Nephron (organoid): ENCODE data around the gene SP110.

Experiments used
- H3K27ac Mint-ChIP-seq, 3 experiments: 2 replicates each; pipeline ENCODE4 v1.8.0; 2020; ENCODE audit warnings: mixed read lengths in 3 of 3, mild to moderate bottlenecking in 2 of 3, moderate library complexity in 1 of 3
- H3K27me3 Mint-ChIP-seq: 2 replicates; pipeline ENCODE4 v1.8.0; 2021; ENCODE audit warnings: low read depth, mild to moderate bottlenecking, moderate library complexity, mixed read lengths
- H3K36me3 Mint-ChIP-seq: 2 replicates; pipeline ENCODE4 v1.8.0; 2020; ENCODE audit warnings: low read depth, mixed read lengths
- H3K4me1 Mint-ChIP-seq: 2 replicates; pipeline ENCODE4 v1.8.0; 2020; ENCODE audit warnings: mixed read lengths
- H3K4me3 Mint-ChIP-seq, 3 experiments: 2 replicates each; pipeline ENCODE4 v1.8.0; 2020; ENCODE audit warnings: mild to moderate bottlenecking in 3 of 3, mixed read lengths in 3 of 3, moderate library complexity in 2 of 3
- H3K9me3 Mint-ChIP-seq: 2 replicates; pipeline ENCODE4 v1.8.0; 2020; ENCODE audit warnings: mixed read lengths
- TF ChIP-seq, protein P1 (sequence below), 3 experiments: fragments of 200-600 bp; sonication (generic); IDR thresholded peaks; one replicate each; pipeline ENCODE4 v1.5.0; 2021; ENCODE audit warnings: antibody characterized with exemption in 3 of 3; ENCODE audit not compliant: unreplicated experiment in 3 of 3

SP110 gene

DNA sequence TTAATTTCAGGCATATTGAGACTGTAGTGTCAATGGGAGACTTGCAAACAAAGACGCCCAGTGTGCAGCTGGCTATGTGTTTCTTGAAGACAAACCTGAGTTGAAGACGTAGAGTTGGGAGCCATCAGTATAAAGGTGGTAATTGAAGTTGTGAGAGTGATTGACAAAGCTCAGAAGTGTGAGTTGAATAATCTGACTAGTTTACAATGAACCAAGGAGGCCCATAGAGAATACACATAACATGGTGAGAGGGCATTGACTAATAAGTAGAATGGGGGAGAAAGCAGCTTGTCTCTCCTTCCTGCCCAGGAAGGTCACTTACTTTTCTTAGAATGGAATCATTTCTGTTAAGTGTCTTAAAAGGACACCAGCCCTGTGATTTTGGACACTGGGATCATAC is 14.1 kb downstream of the SP110 start:
- TF ChIP-seq, protein P1, sequence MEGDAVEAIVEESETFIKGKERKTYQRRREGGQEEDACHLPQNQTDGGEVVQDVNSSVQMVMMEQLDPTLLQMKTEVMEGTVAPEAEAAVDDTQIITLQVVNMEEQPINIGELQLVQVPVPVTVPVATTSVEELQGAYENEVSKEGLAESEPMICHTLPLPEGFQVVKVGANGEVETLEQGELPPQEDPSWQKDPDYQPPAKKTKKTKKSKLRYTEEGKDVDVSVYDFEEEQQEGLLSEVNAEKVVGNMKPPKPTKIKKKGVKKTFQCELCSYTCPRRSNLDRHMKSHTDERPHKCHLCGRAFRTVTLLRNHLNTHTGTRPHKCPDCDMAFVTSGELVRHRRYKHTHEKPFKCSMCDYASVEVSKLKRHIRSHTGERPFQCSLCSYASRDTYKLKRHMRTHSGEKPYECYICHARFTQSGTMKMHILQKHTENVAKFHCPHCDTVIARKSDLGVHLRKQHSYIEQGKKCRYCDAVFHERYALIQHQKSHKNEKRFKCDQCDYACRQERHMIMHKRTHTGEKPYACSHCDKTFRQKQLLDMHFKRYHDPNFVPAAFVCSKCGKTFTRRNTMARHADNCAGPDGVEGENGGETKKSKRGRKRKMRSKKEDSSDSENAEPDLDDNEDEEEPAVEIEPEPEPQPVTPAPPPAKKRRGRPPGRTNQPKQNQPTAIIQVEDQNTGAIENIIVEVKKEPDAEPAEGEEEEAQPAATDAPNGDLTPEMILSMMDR (IDR thresholded peaks at IDR 0.05; ENCODE audit: unreplicated experiment in 3 of 3): no peak
- Mint-ChIP-seq H3K4me3 (no peak overlapping the region), H3K27ac (no peak overlapping the region), H3K9me3 (peaks cover 3% of the 10 kb centered on the region), H3K36me3 (peaks cover 19% of the 10 kb centered on the region), H3K27me3 (no peaks in the 10 kb centered on the region), H3K4me1 (no peaks in the 10 kb centered on the region)

DNA sequence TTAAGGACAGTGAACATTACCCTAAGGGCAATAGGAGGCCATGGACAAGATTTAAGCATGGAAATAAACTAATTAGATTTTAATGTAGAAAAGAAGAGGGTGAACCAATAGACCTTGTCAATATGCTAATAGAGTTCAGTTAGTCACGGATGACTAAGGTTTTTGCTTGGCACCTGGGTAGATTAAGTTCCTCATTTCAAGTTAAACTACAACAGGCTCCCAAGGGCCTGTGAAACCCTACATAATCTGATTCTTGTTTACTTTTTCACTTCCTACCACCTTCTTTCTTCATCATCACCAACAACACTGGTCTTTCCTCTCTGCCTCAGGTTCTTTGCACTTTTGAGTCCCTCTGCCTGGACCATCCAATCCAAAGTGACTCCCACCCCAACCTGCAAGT is 14.8 kb downstream of the SP110 start:
- TF ChIP-seq, protein P1 (IDR thresholded peaks at IDR 0.05; ENCODE audit: unreplicated experiment in 3 of 3): no peak

DNA sequence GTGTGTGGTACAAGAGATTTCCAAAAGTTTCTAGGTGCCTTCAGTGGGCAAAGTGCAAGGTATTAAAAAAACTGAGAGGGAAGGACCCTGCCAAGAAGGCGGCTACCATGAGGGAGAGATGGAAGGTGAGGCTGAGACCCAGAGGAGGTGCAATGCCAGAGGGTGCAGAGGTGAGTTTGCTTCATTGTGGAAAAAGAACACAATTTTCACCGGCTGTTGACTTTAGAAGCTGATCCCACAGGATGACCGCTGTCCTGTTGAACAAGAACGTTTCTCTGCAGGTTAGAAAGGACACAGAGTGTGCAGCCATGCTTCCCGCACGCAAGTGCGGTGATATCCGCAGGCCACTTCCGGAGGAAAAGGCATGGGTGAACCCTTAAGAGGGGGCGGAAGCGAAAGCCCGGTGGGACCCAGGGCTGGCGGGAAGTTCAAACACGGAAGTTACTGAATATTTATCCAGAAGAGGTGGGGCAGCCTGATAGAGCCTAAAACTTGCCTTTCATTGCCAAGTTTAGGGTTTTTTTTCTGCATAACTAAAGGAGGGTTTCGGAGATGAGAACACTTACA is 16.6 kb downstream of the SP110 start:
- peaks cover 19% of the 10 kb centered on the region for H3K36me3 Mint-ChIP-seq
- no peak overlapping the region for H3K27ac Mint-ChIP-seq
- TF ChIP-seq, protein P1 (IDR thresholded peaks at IDR 0.05; ENCODE audit: unreplicated experiment in 3 of 3): no peak
- no peaks in the 10 kb centered on the region for H3K4me1 Mint-ChIP-seq
- H3K9me3 Mint-ChIP-seq: peaks cover 3% of the 10 kb centered on the region
- no peak overlapping the region for H3K4me3 Mint-ChIP-seq
- no peaks in the 10 kb centered on the region for H3K27me3 Mint-ChIP-seq

More for the DNA sequence above, 14.8 kb downstream of the SP110 start:
- no peaks in the 10 kb centered on the region for H3K4me1 Mint-ChIP-seq
- H3K9me3 Mint-ChIP-seq: peaks cover 3% of the 10 kb centered on the region
- peak overlapping the region in 1 of 3 experiments; percentile 42 for H3K27ac Mint-ChIP-seq
- H3K4me3 Mint-ChIP-seq: no peak overlapping the region
- peaks cover 19% of the 10 kb centered on the region for H3K36me3 Mint-ChIP-seq
- H3K27me3 Mint-ChIP-seq: no peaks in the 10 kb centered on the region

DNA sequence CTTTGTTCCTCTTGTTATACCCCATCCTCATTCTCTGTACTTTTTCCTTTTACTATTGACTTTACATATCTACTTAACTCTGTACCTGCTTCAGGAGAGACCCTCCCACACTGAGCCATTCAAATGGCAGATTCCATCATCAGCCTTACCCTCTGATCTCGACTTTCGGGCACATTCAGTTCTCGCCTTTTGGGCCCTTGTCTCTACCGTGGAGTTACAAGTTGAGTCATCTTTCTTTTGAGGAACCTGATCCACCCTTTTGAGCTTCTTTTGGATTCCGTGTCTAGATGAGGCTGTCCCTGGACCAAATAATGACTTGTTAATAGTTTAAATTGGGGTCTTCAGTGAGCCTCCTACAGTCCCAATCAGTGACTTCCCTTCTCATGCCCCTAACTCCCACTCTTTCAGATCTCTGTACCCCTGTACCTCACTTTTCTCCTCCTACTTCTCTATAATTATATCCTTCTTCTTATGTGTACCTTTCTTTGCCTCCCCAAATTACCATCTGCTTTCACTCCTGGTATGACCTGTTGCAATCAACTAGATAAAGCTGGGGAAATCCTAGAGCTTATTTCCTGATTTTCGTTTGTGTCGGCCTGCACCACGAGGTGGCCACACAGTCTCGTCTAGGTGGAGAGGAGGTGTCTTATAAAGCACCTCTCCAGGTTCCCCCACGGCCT is 17.2 kb downstream of the SP110 start:
- TF ChIP-seq, protein P1 (IDR thresholded peaks at IDR 0.05; ENCODE audit: unreplicated experiment in 3 of 3): no peak
- Mint-ChIP-seq H3K27ac (no peak overlapping the region), H3K36me3 (peaks cover 19% of the 10 kb centered on the region), H3K4me3 (no peak overlapping the region), H3K27me3 (no peaks in the 10 kb centered on the region), H3K4me1 (no peaks in the 10 kb centered on the region), H3K9me3 (peaks cover 3% of the 10 kb centered on the region)

DNA sequence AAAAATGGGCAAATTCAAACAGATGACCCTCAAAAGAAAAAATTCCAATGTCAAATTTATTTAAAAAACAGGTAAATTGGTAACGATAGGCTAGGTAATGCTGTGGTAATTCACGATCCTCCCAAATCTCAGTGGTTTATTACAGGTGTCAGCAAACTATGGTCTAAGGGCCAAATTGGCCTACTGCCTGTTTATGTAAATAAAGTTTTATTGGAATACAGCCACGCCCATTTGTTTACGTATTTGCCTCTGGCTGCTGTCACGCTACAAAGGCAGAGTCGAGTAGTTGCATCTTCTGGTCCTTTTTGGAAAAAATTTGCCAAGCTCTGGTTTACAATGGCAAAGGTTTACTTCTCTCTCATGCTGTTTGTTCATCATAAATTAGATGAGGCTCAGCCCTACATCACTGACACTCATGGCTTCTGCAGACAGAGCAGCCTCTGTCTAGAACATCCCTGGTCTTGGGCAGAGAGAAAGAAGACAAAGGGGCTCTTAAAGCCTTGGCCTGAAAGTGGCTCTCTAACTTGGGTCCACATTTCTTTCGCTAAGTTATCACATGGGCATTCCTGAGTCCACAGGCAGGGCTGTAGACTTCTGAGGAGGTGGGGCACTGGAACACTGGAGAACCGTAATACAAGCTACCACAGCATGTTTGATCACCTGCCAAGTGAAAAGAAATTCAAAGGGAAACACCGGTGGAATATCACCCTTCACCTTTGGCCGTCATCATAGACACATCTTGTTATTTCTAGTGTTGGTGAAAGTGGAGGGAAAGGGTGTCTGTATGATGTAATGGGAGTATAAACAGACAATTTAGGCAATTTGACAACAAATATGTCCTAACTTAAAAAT is 34.8 kb downstream of the SP110 start:
- Mint-ChIP-seq H3K27me3 (peaks cover 11% of the 10 kb centered on the region), H3K27ac (no peak overlapping the region), H3K4me3 (no peak overlapping the region), H3K4me1 (no peaks in the 10 kb centered on the region), H3K36me3 (peaks cover 15% of the 10 kb centered on the region), H3K9me3 (peaks cover 12% of the 10 kb centered on the region)
- TF ChIP-seq, protein P1 (IDR thresholded peaks at IDR 0.05; ENCODE audit: unreplicated experiment in 3 of 3): no peak
